Measurements from ENCODE around the gene PHLDA2. TPM values are rescaled to one million over a fixed set of nuclear protein-coding genes. Genes with fewer than 3 reads are reported as not detected.

The PHLDA2 gene
- total and polyA plus RNA-seq, 2 of the 13 experiments (the other 11 are each of a cell fraction or from before 2014, with no cell fraction given): 0.55 to 0.78 TPM

DNA sequence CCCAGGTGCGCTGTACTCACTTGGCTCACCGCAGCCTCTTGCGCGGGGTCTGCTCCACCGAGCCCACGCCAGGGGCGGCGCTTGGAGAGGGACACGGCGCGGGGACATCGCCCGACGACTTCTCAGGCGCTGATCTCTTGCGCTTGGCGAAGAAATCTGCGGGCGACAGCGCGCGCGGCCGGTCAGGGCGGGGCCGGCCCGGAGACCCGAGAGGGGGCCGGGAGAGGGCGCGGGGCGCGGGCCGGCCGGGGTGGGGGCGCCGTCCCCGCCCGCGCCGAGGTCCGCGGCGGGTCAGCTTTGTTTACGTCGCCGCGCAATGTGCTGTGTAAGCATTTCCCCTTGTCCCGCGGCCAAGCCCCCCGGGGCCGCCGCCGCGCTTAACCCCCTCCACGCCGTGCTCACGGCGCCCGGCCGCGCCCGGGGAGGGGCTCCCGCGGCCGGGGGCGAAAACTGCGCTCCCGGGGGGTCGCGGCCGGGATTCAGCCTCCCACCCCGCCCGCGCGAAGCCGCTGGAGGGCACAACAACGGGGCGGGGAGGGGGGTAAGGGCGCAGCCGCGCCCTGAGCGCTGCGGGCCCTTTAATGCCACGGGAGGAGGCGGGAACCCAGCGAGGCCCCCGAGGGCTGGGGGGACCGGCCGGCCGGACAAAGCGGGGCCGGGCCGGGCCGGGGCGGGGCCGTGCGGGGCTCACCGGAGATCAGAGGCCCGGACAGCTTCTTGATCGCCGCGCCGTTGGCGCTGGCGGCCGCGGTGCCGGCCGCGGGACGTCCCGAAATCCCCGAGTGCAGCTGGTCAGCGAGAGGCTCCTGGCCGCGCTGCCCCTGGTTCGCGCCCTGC is 45.0 kb downstream of the PHLDA2 start:
- DNase-seq (ENCODE audit: low spot score) (no peak), FAIRE-seq (no peak), ATAC-seq (no peak)
- Histone ChIP-seq H3K36me3 (replicated peaks in 1 of 2; ENCODE audit: control insufficient read depth in 1 of 2, insufficient read depth in 2 of 2, low read length in 2 of 2) (no peaks in the 10 kb centered on the region), H4K20me1 (ENCODE audit: insufficient read depth, low read length) (no peaks in the 10 kb centered on the region), H3K4me1 (ENCODE audit: insufficient read depth, low read length) (peaks cover 11% of the 10 kb centered on the region), H3K4me3 (replicated peaks in 1 of 3; ENCODE audit: insufficient read depth in 1 of 3, low read depth in 2 of 3, low read length in 3 of 3) (no peak overlapping the region), H3K27me3 (ENCODE audit: control insufficient read depth in 1 of 2, insufficient read depth in 2 of 2, low read length in 2 of 2) (peaks cover 4 to 40% of the 10 kb centered on the region in 2 experiments), H3K9ac (ENCODE audit: insufficient read depth, low read depth, low read length) (no peak overlapping the region), H3K4me2 (ENCODE audit: low read depth, low read length) (no peak overlapping the region), H3K9me3 (ENCODE audit: low read length) (no peaks in the 10 kb centered on the region), H3K79me2 (ENCODE audit: insufficient read depth, low read length) (no peaks in the 10 kb centered on the region), H3K27ac (ENCODE audit: extremely low read length, insufficient read depth, low read length) (no peak overlapping the region), H2AFZ (ENCODE audit: low read length) (no peak overlapping the region)
- no TSS peak for BruUV-seq (replicated peaks)
- ChIA-PET POLR2A (no interaction called here), CTCF (ENCODE audit: low intra/inter-chr PET ratio, low total read pairs) (no interaction called here)
- in situ Hi-C loops (cut with HindIII; ENCODE audit: extremely low pct_ligation_motif_present, low pct_unique_long_range_greater_than_20kb): no loop called here
- intact Hi-C loops (cut with micrococcal nuclease; ENCODE audit: unreplicated experiment): no loop called here
- 82% methylated on average over 82 of the region's 119 CpGs for WGBS (ENCODE audit: low lambda C conversion rate)
- TF ChIP-seq MAFK (conservative IDR thresholded peaks at IDR 0.05 in 1 of 2, IDR thresholded peaks at IDR 0.05 in 1 of 2; ENCODE audit: low read length in 2 of 2) (peak in 1 of 2 experiments; percentile 39; a peak in 2 of 4 replicates), FOXK2 (IDR thresholded peaks at IDR 0.05) (no peak)

DNA sequence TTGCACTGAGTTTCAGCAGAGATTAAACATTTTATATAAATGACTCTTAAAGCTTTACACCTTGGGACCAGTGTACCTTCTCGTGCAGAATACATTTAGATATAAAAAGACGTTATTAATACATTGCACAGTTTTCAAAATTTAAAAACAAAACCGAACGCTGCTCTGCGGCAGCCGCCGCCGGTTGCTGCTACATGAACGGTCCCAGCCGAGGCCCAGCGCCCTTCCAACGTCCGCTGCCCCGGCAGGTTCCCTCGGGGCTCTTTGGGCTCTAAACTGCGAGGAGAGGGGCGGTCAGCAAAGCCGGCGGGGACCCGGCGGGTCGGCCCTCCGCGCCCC is 45.6 kb downstream of the PHLDA2 start:
- Histone ChIP-seq H3K4me1 (ENCODE audit: insufficient read depth, low read length) (peaks cover 5% of the 10 kb centered on the region), H3K4me2 (ENCODE audit: low read depth, low read length) (no peak overlapping the region), H2AFZ (ENCODE audit: low read length) (no peak overlapping the region), H3K27ac (ENCODE audit: extremely low read length, insufficient read depth, low read length) (no peak overlapping the region), H3K9ac (ENCODE audit: insufficient read depth, low read depth, low read length) (no peak overlapping the region), H3K4me3 (replicated peaks in 1 of 3; ENCODE audit: insufficient read depth in 1 of 3, low read depth in 2 of 3, low read length in 3 of 3) (no peak overlapping the region), H3K79me2 (ENCODE audit: insufficient read depth, low read length) (no peaks in the 10 kb centered on the region), H4K20me1 (ENCODE audit: insufficient read depth, low read length) (no peaks in the 10 kb centered on the region), H3K9me3 (ENCODE audit: low read length) (no peaks in the 10 kb centered on the region), H3K27me3 (ENCODE audit: control insufficient read depth in 1 of 2, insufficient read depth in 2 of 2, low read length in 2 of 2) (peaks cover 4 to 43% of the 10 kb centered on the region in 2 experiments), H3K36me3 (replicated peaks in 1 of 2; ENCODE audit: control insufficient read depth in 1 of 2, insufficient read depth in 2 of 2, low read length in 2 of 2) (no peaks in the 10 kb centered on the region)
- BruUV-seq (replicated peaks): no TSS peak
- intact Hi-C loops (cut with micrococcal nuclease; ENCODE audit: unreplicated experiment) (no loop called here), in situ Hi-C loops (cut with HindIII; ENCODE audit: extremely low pct_ligation_motif_present, low pct_unique_long_range_greater_than_20kb) (no loop called here)
- FAIRE-seq (no peak), DNase-seq (ENCODE audit: low spot score) (no peak), ATAC-seq (no peak)
- CTCF ChIA-PET (ENCODE audit: low intra/inter-chr PET ratio, low total read pairs): no interaction called here
- POLR2A ChIA-PET: no interaction called here
- WGBS (ENCODE audit: low lambda C conversion rate): 70% methylated on average over 21 of the region's 24 CpGs
- TF ChIP-seq, protein P1, sequence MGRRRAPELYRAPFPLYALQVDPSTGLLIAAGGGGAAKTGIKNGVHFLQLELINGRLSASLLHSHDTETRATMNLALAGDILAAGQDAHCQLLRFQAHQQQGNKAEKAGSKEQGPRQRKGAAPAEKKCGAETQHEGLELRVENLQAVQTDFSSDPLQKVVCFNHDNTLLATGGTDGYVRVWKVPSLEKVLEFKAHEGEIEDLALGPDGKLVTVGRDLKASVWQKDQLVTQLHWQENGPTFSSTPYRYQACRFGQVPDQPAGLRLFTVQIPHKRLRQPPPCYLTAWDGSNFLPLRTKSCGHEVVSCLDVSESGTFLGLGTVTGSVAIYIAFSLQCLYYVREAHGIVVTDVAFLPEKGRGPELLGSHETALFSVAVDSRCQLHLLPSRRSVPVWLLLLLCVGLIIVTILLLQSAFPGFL (CRISPR knock-in tag; IDR thresholded peaks at IDR 0.05): no peak
- TF ChIP-seq, protein P2, sequence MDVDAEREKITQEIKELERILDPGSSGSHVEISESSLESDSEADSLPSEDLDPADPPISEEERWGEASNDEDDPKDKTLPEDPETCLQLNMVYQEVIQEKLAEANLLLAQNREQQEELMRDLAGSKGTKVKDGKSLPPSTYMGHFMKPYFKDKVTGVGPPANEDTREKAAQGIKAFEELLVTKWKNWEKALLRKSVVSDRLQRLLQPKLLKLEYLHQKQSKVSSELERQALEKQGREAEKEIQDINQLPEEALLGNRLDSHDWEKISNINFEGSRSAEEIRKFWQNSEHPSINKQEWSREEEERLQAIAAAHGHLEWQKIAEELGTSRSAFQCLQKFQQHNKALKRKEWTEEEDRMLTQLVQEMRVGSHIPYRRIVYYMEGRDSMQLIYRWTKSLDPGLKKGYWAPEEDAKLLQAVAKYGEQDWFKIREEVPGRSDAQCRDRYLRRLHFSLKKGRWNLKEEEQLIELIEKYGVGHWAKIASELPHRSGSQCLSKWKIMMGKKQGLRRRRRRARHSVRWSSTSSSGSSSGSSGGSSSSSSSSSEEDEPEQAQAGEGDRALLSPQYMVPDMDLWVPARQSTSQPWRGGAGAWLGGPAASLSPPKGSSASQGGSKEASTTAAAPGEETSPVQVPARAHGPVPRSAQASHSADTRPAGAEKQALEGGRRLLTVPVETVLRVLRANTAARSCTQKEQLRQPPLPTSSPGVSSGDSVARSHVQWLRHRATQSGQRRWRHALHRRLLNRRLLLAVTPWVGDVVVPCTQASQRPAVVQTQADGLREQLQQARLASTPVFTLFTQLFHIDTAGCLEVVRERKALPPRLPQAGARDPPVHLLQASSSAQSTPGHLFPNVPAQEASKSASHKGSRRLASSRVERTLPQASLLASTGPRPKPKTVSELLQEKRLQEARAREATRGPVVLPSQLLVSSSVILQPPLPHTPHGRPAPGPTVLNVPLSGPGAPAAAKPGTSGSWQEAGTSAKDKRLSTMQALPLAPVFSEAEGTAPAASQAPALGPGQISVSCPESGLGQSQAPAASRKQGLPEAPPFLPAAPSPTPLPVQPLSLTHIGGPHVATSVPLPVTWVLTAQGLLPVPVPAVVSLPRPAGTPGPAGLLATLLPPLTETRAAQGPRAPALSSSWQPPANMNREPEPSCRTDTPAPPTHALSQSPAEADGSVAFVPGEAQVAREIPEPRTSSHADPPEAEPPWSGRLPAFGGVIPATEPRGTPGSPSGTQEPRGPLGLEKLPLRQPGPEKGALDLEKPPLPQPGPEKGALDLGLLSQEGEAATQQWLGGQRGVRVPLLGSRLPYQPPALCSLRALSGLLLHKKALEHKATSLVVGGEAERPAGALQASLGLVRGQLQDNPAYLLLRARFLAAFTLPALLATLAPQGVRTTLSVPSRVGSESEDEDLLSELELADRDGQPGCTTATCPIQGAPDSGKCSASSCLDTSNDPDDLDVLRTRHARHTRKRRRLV (CRISPR knock-in tag; IDR thresholded peaks at IDR 0.05): no peak
- TF ChIP-seq ZNF484 (CRISPR knock-in tag; IDR thresholded peaks at IDR 0.05; ENCODE audit: borderline replicate concordance, low read depth) (no peak), SALL2 (CRISPR knock-in tag; IDR thresholded peaks at IDR 0.05) (no peak), FOXK2 (IDR thresholded peaks at IDR 0.05) (no peak), HOXA3 (CRISPR knock-in tag; IDR thresholded peaks at IDR 0.05) (no peak), SNRNP70 (IDR thresholded peaks at IDR 0.05; ENCODE audit: low read depth, low read length) (no peak), HMG20A (CRISPR knock-in tag; IDR thresholded peaks at IDR 0.05; ENCODE audit: borderline replicate concordance) (no peak), ZNF670 (CRISPR knock-in tag; IDR thresholded peaks at IDR 0.05; ENCODE audit: borderline replicate concordance) (no peak), U2AF1 (optimal IDR thresholded peaks at IDR 0.05; ENCODE audit: low read depth, low read length) (no peak), ZNF10 (CRISPR knock-in tag; IDR thresholded peaks at IDR 0.05; ENCODE audit: borderline replicate concordance, low read depth) (no peak), HMGA1 (CRISPR knock-in tag; conservative IDR thresholded peaks at IDR 0.05) (no peak)

Data from HepG2 (cell line).